GM23248 (cell line): ENCODE measurements around the gene E2F8. TPM values are rescaled to one million over a fixed set of nuclear protein-coding genes. Genes with fewer than 3 reads are reported as not detected.

Experiments used
- DNase-seq: peaks from one replicate; pipeline ENCODE4 v3.0.0-alpha.2; 2015
- H2AFZ ChIP-seq: fragments of 200-600 bp; sonication (generic); 2 replicates; pipeline ENCODE4 v1.6.1; 2016; ENCODE audit warnings: antibody characterized with exemption
- H3F3A ChIP-seq: fragments of 200-600 bp; sonication (generic); 2 replicates; pipeline ENCODE4 v1.6.1; 2016; ENCODE audit warnings: mild to moderate bottlenecking, antibody characterized with exemption, mixed run types; ENCODE audit not compliant: insufficient read depth
- H3K27ac ChIP-seq: fragments of 200-600 bp; sonication (generic); 2 replicates; pipeline ENCODE4 v1.5.1; 2016; ENCODE audit warnings: mild to moderate bottlenecking
- H3K27me3 ChIP-seq: fragments of 200-600 bp; sonication (generic); replicated peaks from 2 replicates; pipeline ENCODE4 v1.6.1; 2016; ENCODE audit warnings: mild to moderate bottlenecking; ENCODE audit not compliant: insufficient read depth
- H3K36me3 ChIP-seq: fragments of 200-600 bp; sonication (generic); 2 replicates; pipeline ENCODE4 v1.6.1; 2016; ENCODE audit warnings: low read depth, mild to moderate bottlenecking
- H3K4me1 ChIP-seq: fragments of 200-600 bp; sonication (generic); 2 replicates; pipeline ENCODE4 v1.6.1; 2016; ENCODE audit warnings: mild to moderate bottlenecking; ENCODE audit not compliant: insufficient read depth
- H3K4me2 ChIP-seq: fragments of 200-600 bp; sonication (generic); one replicate; pipeline ENCODE4 v1.6.1; 2016; ENCODE audit warnings: mild to moderate bottlenecking; ENCODE audit not compliant: unreplicated experiment
- H3K4me3 ChIP-seq: fragments of 200-600 bp; sonication (generic); 2 replicates; pipeline ENCODE4 v1.5.1; 2016; ENCODE audit warnings: mild to moderate bottlenecking
- H3K79me2 ChIP-seq: fragments of 200-600 bp; sonication (generic); 2 replicates; pipeline ENCODE4 v1.6.1; 2016; ENCODE audit warnings: mild to moderate bottlenecking; ENCODE audit not compliant: insufficient read depth
- H3K9ac ChIP-seq: fragments of 200-600 bp; sonication (generic); 2 replicates; pipeline ENCODE4 v1.6.1; 2016; ENCODE audit warnings: mild to moderate bottlenecking
- H3K9me2 ChIP-seq: fragments of 200-600 bp; sonication (generic); 2 replicates; pipeline ENCODE4 v1.6.1; 2016; ENCODE audit warnings: mixed run types, mild to moderate bottlenecking, moderate library complexity; ENCODE audit not compliant: insufficient read depth
- H3K9me3 ChIP-seq: fragments of 200-600 bp; sonication (generic); one replicate; pipeline ENCODE4 v1.6.1; 2017; ENCODE audit warnings: low read depth
- H4K20me1 ChIP-seq: fragments of 200-600 bp; sonication (generic); 2 replicates; pipeline ENCODE4 v1.6.0; 2016; ENCODE audit not compliant: insufficient read depth
- EZH2 ChIP-seq: fragments of 200-600 bp; sonication (generic); IDR thresholded peaks from 2 replicates; pipeline ENCODE4 v1.6.1; 2018; ENCODE audit warnings: antibody characterized with exemption, mild to moderate bottlenecking; ENCODE audit not compliant: insufficient read depth, poor library complexity, severe bottlenecking
- EZH2phosphoT487 ChIP-seq: fragments of 200-600 bp; sonication (generic); IDR thresholded peaks from 2 replicates; pipeline ENCODE4 v1.6.1; 2018; ENCODE audit warnings: antibody characterized with exemption, moderate library complexity, mild to moderate bottlenecking, low read depth; ENCODE audit not compliant: insufficient read depth
- WGBS, 2 experiments: methylation state at CpG; one replicate each; pipeline ENCODE4 v1.1.6; 2015 to 2017; ENCODE audit warnings: low lambda C conversion rate in 2 of 2, low coverage in 1 of 2; ENCODE audit errors: missing lambda C conversion rate in 2 of 2; 5-methylcytosine and 5-hydroxymethylcytosine counted together
- in situ Hi-C: fragments of 300-500 bp; cut with MboI; formaldehyde crosslinking; loops from 2 replicates; pipeline ENCODE4 v1.15.0; 2020
- polyA plus RNA-seq: library from polyadenylated mRNA; unstranded; fragments of >200 nt; fragmentation: Nextera tagmentation; extraction: Ambion mirVana; gene quantifications from 2 replicates; pipeline ENCODE4 v1.2.1, GENCODE V29; 2016
- total RNA-seq: library from RNA; depleted of rRNA; stranded (reverse); fragments of >200 nt; shearing (Covaris generic); gene quantifications from 2 replicates; pipeline ENCODE4 v1.2.3, GENCODE V29; 2014

The E2F8 gene
- total and polyA plus RNA-seq, 2 experiments from 2014 or later, result 0.76 to 1.1 TPM

GRCh38 chr11:19243143-19243542 is 2.4 kb upstream of the E2F8 start:
- Histone ChIP-seq H3K4me3 (no peak overlapping the region), H3K9me3 (no peaks in the 10 kb centered on the region), H3K27ac (no peak overlapping the region), H3F3A (no peaks in the 10 kb centered on the region; the same call in 1 of the 2 replicates), H3K27me3 (peaks cover 27% of the 10 kb centered on the region), H3K9ac (no peak overlapping the region), H3K79me2 (no peaks in the 10 kb centered on the region), H3K4me2 (no peak overlapping the region), H3K36me3 (no peaks in the 10 kb centered on the region), H3K9me2 (no peaks in the 10 kb centered on the region), H3K4me1 (0 out of 2 replicates have a peak, but pooled peaks cover 9% of the 10 kb centered on the region), H4K20me1 (no peaks in the 10 kb centered on the region), H2AFZ (no peak overlapping the region)
- no peak for DNase-seq
- TF ChIP-seq EZH2phosphoT487 (no peak), EZH2 (no peak)
- WGBS, 2 experiments, result 61 to 64% methylated on average over 5 of the region's 5 CpGs
- in situ Hi-C loops, result no loop called here

- DNase-seq, result peak; percentile 58
- peak overlapping the region; percentile 82 for H3K4me3 ChIP-seq
- no peaks in the 10 kb centered on the region for H3K9me2 ChIP-seq
- WGBS, 2 experiments, result 12% methylated on average over 51 to 55 of the region's 55 CpGs
- in situ Hi-C loops, result no loop called here
- H3K9ac ChIP-seq, result no peak overlapping the region
- no peaks in the 10 kb centered on the region for H3K9me3 ChIP-seq
- H2AFZ ChIP-seq, result peak overlapping the region; percentile 56
- no peaks in the 10 kb centered on the region for H3K79me2 ChIP-seq
- no peaks in the 10 kb centered on the region for H4K20me1 ChIP-seq
- 0 out of 2 replicates have a peak, but pooled peaks cover 9% of the 10 kb centered on the region for H3K4me1 ChIP-seq
- H3K4me2 ChIP-seq, result peak overlapping the region; percentile 99
- H3K27ac ChIP-seq, result no peak overlapping the region
- H3K27me3 ChIP-seq, result peaks cover 27% of the 10 kb centered on the region
- H3F3A ChIP-seq, result no peaks in the 10 kb centered on the region; the same call in 1 of the 2 replicates
- TF ChIP-seq EZH2phosphoT487 (no peak), EZH2 (peak; percentile 71)
- no peaks in the 10 kb centered on the region for H3K36me3 ChIP-seq
Measured at GRCh38 chr11:19242179-19242932, 1.6 kb upstream of the E2F8 start.

GRCh38 chr11:19241260-19242178 is 774 bp upstream of the E2F8 start:
- Histone ChIP-seq H4K20me1 (no peaks in the 10 kb centered on the region), H3K27me3 (peaks cover 27% of the 10 kb centered on the region), H3K27ac (no peak overlapping the region), H3F3A (no peaks in the 10 kb centered on the region; the same call in 1 of the 2 replicates), H3K9me3 (no peaks in the 10 kb centered on the region), H3K9ac (peak overlapping the region; percentile 53), H3K36me3 (no peaks in the 10 kb centered on the region), H3K79me2 (no peaks in the 10 kb centered on the region), H2AFZ (peak overlapping the region; percentile 56), H3K4me1 (0 out of 2 replicates have a peak, but pooled peaks cover 9% of the 10 kb centered on the region), H3K9me2 (no peaks in the 10 kb centered on the region), H3K4me3 (peak overlapping the region; percentile 82), H3K4me2 (peak overlapping the region; percentile 99)
- in situ Hi-C loops, result no loop called here
- peak; percentile 33 for DNase-seq
- TF ChIP-seq EZH2phosphoT487 (0 out of 2 replicates have a peak, but pooled peaks have one; percentile 44), EZH2 (peak; percentile 72)
- WGBS, 2 experiments, result 1 to 2% methylated on average over 40 to 89 of the region's 92 CpGs

- H3K9me3 ChIP-seq, result no peaks in the 10 kb centered on the region
- H3K4me3 ChIP-seq, result no peak overlapping the region
- no peaks in the 10 kb centered on the region for H3K36me3 ChIP-seq
- H2AFZ ChIP-seq, result no peak overlapping the region
- no peaks in the 10 kb centered on the region for H4K20me1 ChIP-seq
- no peak overlapping the region for H3K4me2 ChIP-seq
- TF ChIP-seq EZH2phosphoT487, result no peak
- TF ChIP-seq EZH2, result no peak
- H3K27ac ChIP-seq, result no peak overlapping the region
- no peaks in the 10 kb centered on the region; the same call in 1 of the 2 replicates for H3F3A ChIP-seq
- no peaks in the 10 kb centered on the region for H3K9me2 ChIP-seq
- no peaks in the 10 kb centered on the region for H3K79me2 ChIP-seq
- no peak for DNase-seq
- peaks cover 22% of the 10 kb centered on the region for H3K27me3 ChIP-seq
- in situ Hi-C loops, result no loop called here
- H3K9ac ChIP-seq, result no peak overlapping the region
- 0 out of 2 replicates have a peak, but pooled peaks cover 9% of the 10 kb centered on the region for H3K4me1 ChIP-seq
- 95 to 96% methylated on average over 3 of the region's 3 CpGs for WGBS, 2 experiments
Measured at GRCh38 chr11:19239039-19239438, 1.7 kb downstream of the E2F8 start.
